Measurements from ENCODE around the gene RHOV. TPM values are rescaled to one million over a fixed set of nuclear protein-coding genes. Genes with fewer than 3 reads are reported as not detected.
A peak's percentile ranks its signal among the peaks of the same experiment; 100 is the strongest.

RHOV gene
- polyA plus RNA-seq, 1 donor (not counting 4 experiments of a cell fraction or from before 2014, with no cell fraction given), result 7.1 TPM

DNA sequence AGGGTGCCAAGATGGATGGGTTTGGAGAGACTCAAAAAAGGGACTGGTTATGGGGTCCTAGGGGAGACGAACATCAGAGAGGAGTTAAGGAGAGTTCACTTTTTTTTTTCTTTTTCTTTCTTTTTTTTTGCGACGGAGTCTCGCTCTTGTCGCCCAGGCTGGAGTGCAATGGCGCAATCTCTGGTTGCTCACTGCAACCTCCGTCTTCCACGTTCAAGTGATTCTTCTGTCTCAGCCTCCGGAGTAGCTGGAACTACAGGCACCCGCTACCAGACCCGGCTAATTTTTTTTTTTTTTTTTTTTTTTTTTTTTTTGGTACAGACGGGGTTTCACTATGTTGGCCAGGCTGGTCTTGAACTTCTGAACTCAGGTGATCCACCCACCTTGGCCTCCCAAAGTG lies 29.0 kb downstream of the RHOV start:
- FAIRE-seq, result no peak
- Histone ChIP-seq H3K9me3 (ENCODE audit: control insufficient read depth, low read depth, low read length) (no peaks in the 10 kb centered on the region), H3K27ac (ENCODE audit: control insufficient read depth, insufficient read depth, low read length) (peak overlapping the region; percentile 92), H3K9me1 (ENCODE audit: control insufficient read depth, extremely low read depth, insufficient read depth, low read length) (peaks cover 4% of the 10 kb centered on the region), H3K79me2 (ENCODE audit: control insufficient read depth, insufficient read depth, low read length) (peaks cover 54% of the 10 kb centered on the region), H3K4me3 (ENCODE audit: control insufficient read depth in 2 of 3, extremely low read depth in 1 of 3, insufficient read depth in 2 of 3, low read depth in 1 of 3, low read length in 3 of 3) (peak overlapping the region; percentile 79 to 99 (median 95)), H4K20me1 (ENCODE audit: control insufficient read depth, extremely low read depth, insufficient read depth, low read length) (peaks cover 21% of the 10 kb centered on the region), H3K27me3 (ENCODE audit: control insufficient read depth, extremely low read depth, insufficient read depth, low read length) (no peaks in the 10 kb centered on the region), H2AFZ (ENCODE audit: control insufficient read depth, low read length) (peak overlapping the region; percentile 64), H3K4me1 (ENCODE audit: control insufficient read depth, extremely low read depth, insufficient read depth, low read length) (peaks cover 42% of the 10 kb centered on the region), H3K9ac (ENCODE audit: control insufficient read depth, extremely low read depth, insufficient read depth, low read length) (peak overlapping the region; percentile 85), H3K4me2 (ENCODE audit: control insufficient read depth, extremely low read depth, insufficient read depth, low read depth, low read length) (peak overlapping the region; percentile 97), H3K36me3 (ENCODE audit: control insufficient read depth in 2 of 2, extremely low read depth in 1 of 2, insufficient read depth in 2 of 2, low read length in 2 of 2) (peaks cover 3 to 20% of the 10 kb centered on the region in 2 experiments)
- TF ChIP-seq, protein P1, sequence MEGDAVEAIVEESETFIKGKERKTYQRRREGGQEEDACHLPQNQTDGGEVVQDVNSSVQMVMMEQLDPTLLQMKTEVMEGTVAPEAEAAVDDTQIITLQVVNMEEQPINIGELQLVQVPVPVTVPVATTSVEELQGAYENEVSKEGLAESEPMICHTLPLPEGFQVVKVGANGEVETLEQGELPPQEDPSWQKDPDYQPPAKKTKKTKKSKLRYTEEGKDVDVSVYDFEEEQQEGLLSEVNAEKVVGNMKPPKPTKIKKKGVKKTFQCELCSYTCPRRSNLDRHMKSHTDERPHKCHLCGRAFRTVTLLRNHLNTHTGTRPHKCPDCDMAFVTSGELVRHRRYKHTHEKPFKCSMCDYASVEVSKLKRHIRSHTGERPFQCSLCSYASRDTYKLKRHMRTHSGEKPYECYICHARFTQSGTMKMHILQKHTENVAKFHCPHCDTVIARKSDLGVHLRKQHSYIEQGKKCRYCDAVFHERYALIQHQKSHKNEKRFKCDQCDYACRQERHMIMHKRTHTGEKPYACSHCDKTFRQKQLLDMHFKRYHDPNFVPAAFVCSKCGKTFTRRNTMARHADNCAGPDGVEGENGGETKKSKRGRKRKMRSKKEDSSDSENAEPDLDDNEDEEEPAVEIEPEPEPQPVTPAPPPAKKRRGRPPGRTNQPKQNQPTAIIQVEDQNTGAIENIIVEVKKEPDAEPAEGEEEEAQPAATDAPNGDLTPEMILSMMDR (optimal IDR thresholded peaks at IDR 0.05 in 1 of 3, IDR thresholded peaks at IDR 0.05 in 1 of 3, conservative IDR thresholded peaks at IDR 0.05 in 1 of 3; ENCODE audit: extremely low read depth in 1 of 3, insufficient read depth in 2 of 3, low read length in 3 of 3), result no peak
- TF ChIP-seq EZH2 (IDR thresholded peaks at IDR 0.05; ENCODE audit: low read length), result no peak
- no peak for DNase-seq (ENCODE audit: low read depth, low spot score)
- dilution Hi-C loops (cut with MboI; ENCODE audit: extremely low pct_ligation_motif_present, low sequenced_read_pairs), result no loop called here

DNA sequence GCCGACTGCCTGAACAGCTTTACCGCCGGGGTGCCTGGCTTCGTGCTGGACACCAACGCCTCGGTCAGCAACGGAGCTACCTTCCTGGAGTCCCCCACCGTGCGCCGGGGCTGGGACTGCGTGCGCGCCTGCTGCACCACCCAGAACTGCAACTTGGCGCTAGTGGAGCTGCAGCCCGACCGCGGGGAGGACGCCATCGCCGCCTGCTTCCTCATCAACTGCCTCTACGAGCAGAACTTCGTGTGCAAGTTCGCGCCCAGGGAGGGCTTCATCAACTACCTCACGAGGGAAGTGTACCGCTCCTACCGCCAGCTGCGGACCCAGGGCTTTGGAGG lies 29.4 kb downstream of the RHOV start:
- H3K79me2 ChIP-seq (ENCODE audit: control insufficient read depth, insufficient read depth, low read length), result peaks cover 51% of the 10 kb centered on the region
- H3K4me1 ChIP-seq (ENCODE audit: control insufficient read depth, extremely low read depth, insufficient read depth, low read length), result peaks cover 42% of the 10 kb centered on the region
- DNase-seq (ENCODE audit: low read depth, low spot score), result no peak

More for the DNA sequence above, 29.4 kb downstream of the RHOV start:
- H3K36me3 ChIP-seq (ENCODE audit: control insufficient read depth in 2 of 2, extremely low read depth in 1 of 2, insufficient read depth in 2 of 2, low read length in 2 of 2), result peaks cover 3 to 20% of the 10 kb centered on the region in 2 experiments
- peak overlapping the region; percentile 64 for H2AFZ ChIP-seq (ENCODE audit: control insufficient read depth, low read length)
- peak overlapping the region; percentile 97 for H3K4me2 ChIP-seq (ENCODE audit: control insufficient read depth, extremely low read depth, insufficient read depth, low read depth, low read length)
- H3K9me1 ChIP-seq (ENCODE audit: control insufficient read depth, extremely low read depth, insufficient read depth, low read length), result peaks cover 4% of the 10 kb centered on the region
- FAIRE-seq, result no peak
- H3K4me3 ChIP-seq (ENCODE audit: control insufficient read depth in 2 of 3, extremely low read depth in 1 of 3, insufficient read depth in 2 of 3, low read depth in 1 of 3, low read length in 3 of 3), result peak overlapping the region; percentile 79 to 99 (median 95)
- H3K27ac ChIP-seq (ENCODE audit: control insufficient read depth, insufficient read depth, low read length), result peak overlapping the region; percentile 92
- peaks cover 21% of the 10 kb centered on the region for H4K20me1 ChIP-seq (ENCODE audit: control insufficient read depth, extremely low read depth, insufficient read depth, low read length)
- TF ChIP-seq EZH2 (IDR thresholded peaks at IDR 0.05; ENCODE audit: low read length), result no peak
- TF ChIP-seq, protein P1 (optimal IDR thresholded peaks at IDR 0.05 in 1 of 3, IDR thresholded peaks at IDR 0.05 in 1 of 3, conservative IDR thresholded peaks at IDR 0.05 in 1 of 3; ENCODE audit: extremely low read depth in 1 of 3, insufficient read depth in 2 of 3, low read length in 3 of 3), result no peak
- no peaks in the 10 kb centered on the region for H3K27me3 ChIP-seq (ENCODE audit: control insufficient read depth, extremely low read depth, insufficient read depth, low read length)
- H3K9me3 ChIP-seq (ENCODE audit: control insufficient read depth, low read depth, low read length), result no peaks in the 10 kb centered on the region
- dilution Hi-C loops (cut with MboI; ENCODE audit: extremely low pct_ligation_motif_present, low sequenced_read_pairs), result no loop called here
- peak overlapping the region; percentile 85 for H3K9ac ChIP-seq (ENCODE audit: control insufficient read depth, extremely low read depth, insufficient read depth, low read length)

Data from keratinocyte (primary cell).